Measurements from ENCODE around the gene COL5A2. TPM values are rescaled to one million over a fixed set of nuclear protein-coding genes. Genes with fewer than 3 reads are reported as not detected.

COL5A2 gene
- total RNA-seq, 1 donor from 2014 or later = 26.3 TPM

DNA sequence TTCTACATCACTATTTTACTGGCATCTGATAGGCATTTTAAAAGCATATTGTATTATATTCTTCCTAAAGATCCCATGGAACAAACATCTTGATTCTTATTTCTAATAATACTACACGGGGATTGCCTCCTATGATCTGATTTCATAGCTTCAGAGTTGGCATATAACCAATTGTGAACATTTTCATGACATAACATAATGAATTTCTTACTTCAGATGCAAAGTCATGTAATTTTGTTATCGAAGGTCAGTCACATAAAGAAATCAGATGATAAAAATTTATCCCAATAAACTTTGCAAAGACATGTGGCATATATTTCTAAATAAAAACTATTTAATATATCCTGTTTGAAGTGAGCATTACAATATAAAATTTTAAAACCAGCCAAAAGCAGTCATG is 93.3 kb downstream of the COL5A2 start:
- TF ChIP-seq, protein P1, sequence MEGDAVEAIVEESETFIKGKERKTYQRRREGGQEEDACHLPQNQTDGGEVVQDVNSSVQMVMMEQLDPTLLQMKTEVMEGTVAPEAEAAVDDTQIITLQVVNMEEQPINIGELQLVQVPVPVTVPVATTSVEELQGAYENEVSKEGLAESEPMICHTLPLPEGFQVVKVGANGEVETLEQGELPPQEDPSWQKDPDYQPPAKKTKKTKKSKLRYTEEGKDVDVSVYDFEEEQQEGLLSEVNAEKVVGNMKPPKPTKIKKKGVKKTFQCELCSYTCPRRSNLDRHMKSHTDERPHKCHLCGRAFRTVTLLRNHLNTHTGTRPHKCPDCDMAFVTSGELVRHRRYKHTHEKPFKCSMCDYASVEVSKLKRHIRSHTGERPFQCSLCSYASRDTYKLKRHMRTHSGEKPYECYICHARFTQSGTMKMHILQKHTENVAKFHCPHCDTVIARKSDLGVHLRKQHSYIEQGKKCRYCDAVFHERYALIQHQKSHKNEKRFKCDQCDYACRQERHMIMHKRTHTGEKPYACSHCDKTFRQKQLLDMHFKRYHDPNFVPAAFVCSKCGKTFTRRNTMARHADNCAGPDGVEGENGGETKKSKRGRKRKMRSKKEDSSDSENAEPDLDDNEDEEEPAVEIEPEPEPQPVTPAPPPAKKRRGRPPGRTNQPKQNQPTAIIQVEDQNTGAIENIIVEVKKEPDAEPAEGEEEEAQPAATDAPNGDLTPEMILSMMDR (IDR thresholded peaks at IDR 0.05) = no peak
- no peaks in the 10 kb centered on the region for H3K4me1 ChIP-seq
- H3K4me3 ChIP-seq = no peak overlapping the region
- no peaks in the 10 kb centered on the region for H3K9me3 ChIP-seq
- H3K27ac ChIP-seq = no peak overlapping the region
- ATAC-seq (no peak), DNase-seq (no peak)
- intact Hi-C loops (cut with DNase I) = no loop called here
- H3K36me3 ChIP-seq = no peaks in the 10 kb centered on the region
- H3K27me3 ChIP-seq (ENCODE audit: low read depth) = no peaks in the 10 kb centered on the region

DNA sequence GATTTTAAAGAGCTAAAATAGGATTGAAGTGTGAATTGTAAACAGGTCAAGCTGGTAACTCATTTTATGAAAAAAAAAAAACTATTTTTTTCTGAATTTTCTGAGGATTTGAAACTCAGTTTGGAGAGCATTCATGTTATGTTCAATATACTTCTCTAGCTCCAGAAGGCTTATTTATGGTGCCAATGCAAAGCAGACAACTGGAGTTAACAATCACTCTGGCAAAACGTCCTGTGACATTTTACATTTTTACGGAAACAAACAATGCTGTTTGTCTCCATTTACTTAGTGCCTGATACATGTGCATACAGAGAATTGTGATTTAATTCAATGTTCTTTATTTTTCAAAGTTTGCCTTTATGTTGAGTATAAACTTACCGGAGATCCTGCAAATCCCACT is 96.0 kb downstream of the COL5A2 start:
- H3K27me3 ChIP-seq (ENCODE audit: low read depth) = no peaks in the 10 kb centered on the region
- DNase-seq = no peak
- intact Hi-C loops (cut with DNase I) = no loop called here
- H3K4me1 ChIP-seq = no peaks in the 10 kb centered on the region
- TF ChIP-seq, protein P1 (IDR thresholded peaks at IDR 0.05) = no peak
- no peak overlapping the region for H3K4me3 ChIP-seq
- no peak overlapping the region for H3K27ac ChIP-seq
- no peak for ATAC-seq
- H3K36me3 ChIP-seq = no peaks in the 10 kb centered on the region
- H3K9me3 ChIP-seq = no peaks in the 10 kb centered on the region

- H3K4me1 ChIP-seq = no peaks in the 10 kb centered on the region
- TF ChIP-seq, protein P1 (IDR thresholded peaks at IDR 0.05) = no peak
- no peaks in the 10 kb centered on the region for H3K9me3 ChIP-seq
- no peak overlapping the region for H3K4me3 ChIP-seq
- H3K27ac ChIP-seq = no peak overlapping the region
- ATAC-seq (no peak), DNase-seq (no peak)
- H3K27me3 ChIP-seq (ENCODE audit: low read depth) = no peaks in the 10 kb centered on the region
- intact Hi-C loops (cut with DNase I) = no loop called here
- H3K36me3 ChIP-seq = no peaks in the 10 kb centered on the region
These were observed 96.5 kb downstream of the COL5A2 start for GRCh38 chr2:189083106-189083505.

DNA sequence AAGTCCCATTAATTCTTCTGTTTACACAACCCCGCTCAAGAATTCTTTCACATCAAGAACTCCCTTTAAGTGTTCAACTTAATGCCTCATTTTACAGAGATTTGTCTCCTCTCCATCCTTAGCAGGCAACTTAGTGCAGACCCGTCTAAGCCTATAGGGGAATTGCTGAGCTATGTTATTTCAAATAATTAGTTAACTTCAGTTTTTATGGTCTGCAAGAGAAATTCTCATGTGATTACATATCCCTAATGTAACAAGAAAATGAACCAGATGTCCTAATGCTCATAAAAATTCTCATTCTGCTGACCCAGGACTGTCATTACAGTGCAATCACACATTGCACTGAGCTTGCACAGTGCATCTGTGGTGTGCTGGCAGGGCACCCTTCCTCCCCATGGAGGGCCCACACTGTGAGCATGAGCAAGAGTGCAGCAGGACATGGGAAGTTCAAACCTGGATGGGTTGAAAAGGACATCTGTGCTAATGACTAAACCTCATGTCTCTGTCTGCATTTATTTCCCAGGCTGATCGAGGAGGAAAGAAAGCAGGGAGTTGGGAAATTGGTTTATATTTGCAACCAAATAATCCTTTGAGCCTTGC is 97.1 kb downstream of the COL5A2 start:
- intact Hi-C loops (cut with DNase I) = no loop called here
- Histone ChIP-seq H3K27ac (no peak overlapping the region), H3K36me3 (no peaks in the 10 kb centered on the region), H3K4me3 (no peak overlapping the region), H3K27me3 (ENCODE audit: low read depth) (no peaks in the 10 kb centered on the region), H3K9me3 (no peaks in the 10 kb centered on the region), H3K4me1 (no peaks in the 10 kb centered on the region)
- ATAC-seq (peak in 1 of 2 donors; percentile 71), DNase-seq (peak; percentile 45)
- TF ChIP-seq, protein P1 (IDR thresholded peaks at IDR 0.05) = no peak

DNA sequence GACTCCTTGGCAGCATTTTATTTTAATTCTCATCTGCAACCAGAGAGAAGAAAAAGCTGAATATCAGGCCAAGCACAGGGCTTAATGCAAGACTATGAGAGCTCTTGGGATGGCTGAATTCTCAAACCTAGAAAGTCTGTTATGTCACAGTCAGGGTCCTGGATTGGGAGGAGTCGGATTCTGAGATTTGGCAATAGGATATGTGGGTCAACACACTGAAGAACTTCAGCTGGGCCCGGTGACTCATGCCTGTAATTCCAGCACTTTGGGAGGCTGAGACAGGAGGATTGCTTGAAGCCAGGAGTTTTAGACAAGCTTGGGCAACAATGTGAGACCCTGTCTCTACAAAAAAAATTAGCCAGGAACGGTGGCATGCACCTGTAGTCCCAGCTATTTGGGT is 103.0 kb downstream of the COL5A2 start:
- TF ChIP-seq, protein P1 (IDR thresholded peaks at IDR 0.05) = no peak
- H3K4me3 ChIP-seq = no peak overlapping the region
- no peaks in the 10 kb centered on the region for H3K4me1 ChIP-seq
- no peak for DNase-seq
- intact Hi-C loops (cut with DNase I) = no loop called here
- no peaks in the 10 kb centered on the region for H3K27me3 ChIP-seq (ENCODE audit: low read depth)
- ATAC-seq = no peak
- no peaks in the 10 kb centered on the region for H3K36me3 ChIP-seq
- H3K27ac ChIP-seq = no peak overlapping the region
- no peaks in the 10 kb centered on the region for H3K9me3 ChIP-seq

Data from lower lobe of right lung (tissue), 2 donors.